Endothelial cell (in vitro differentiated cells): ENCODE measurements around the gene RRP1B. TPM values are rescaled to one million over a fixed set of nuclear protein-coding genes. Genes with fewer than 3 reads are reported as not detected.
A peak's percentile ranks its signal among the peaks of the same experiment; 100 is the strongest.

Source experiments
- DNase-seq: peaks from one replicate; pipeline ENCODE4 v3.0.0; 2021; ENCODE audit warnings: low spot score
- H3K27ac Mint-ChIP-seq: one replicate; pipeline ENCODE4 v1.8.0; 2021; ENCODE audit warnings: mixed read lengths, inconsistent platforms; ENCODE audit not compliant: unreplicated experiment
- H3K27me3 Mint-ChIP-seq: one replicate; pipeline ENCODE4 v1.8.0; 2021; ENCODE audit warnings: mild to moderate bottlenecking, moderate library complexity, mixed read lengths, inconsistent platforms; ENCODE audit not compliant: unreplicated experiment
- H3K36me3 Mint-ChIP-seq: one replicate; pipeline ENCODE4 v1.8.0; 2021; ENCODE audit warnings: mild to moderate bottlenecking, low read depth, mixed read lengths, inconsistent platforms; ENCODE audit not compliant: unreplicated experiment
- H3K4me1 Mint-ChIP-seq: one replicate; pipeline ENCODE4 v1.8.0; 2021; ENCODE audit warnings: mild to moderate bottlenecking, mixed read lengths, inconsistent platforms; ENCODE audit not compliant: unreplicated experiment
- H3K4me3 Mint-ChIP-seq: one replicate; pipeline ENCODE4 v1.8.0; 2021; ENCODE audit warnings: mild to moderate bottlenecking, mixed read lengths, inconsistent platforms; ENCODE audit not compliant: unreplicated experiment
- H3K9me3 Mint-ChIP-seq: one replicate; pipeline ENCODE4 v1.8.0; 2021; ENCODE audit warnings: mixed read lengths, inconsistent platforms; ENCODE audit not compliant: unreplicated experiment
- total RNA-seq: library from RNA; stranded (reverse); fragmentation: NEBNext Ultra II Directional; extraction: Animal tissue kit (Norgen Biotek cat#: 25700); gene quantifications from one replicate; pipeline ENCODE4 v1.2.1, GENCODE V29; 2021; ENCODE audit not compliant: unreplicated experiment
- TF ChIP-seq, protein P1 (sequence below): fragments of 200-600 bp; sonication (generic); IDR thresholded peaks from one replicate; pipeline ENCODE4 v1.5.0; 2021; ENCODE audit warnings: antibody characterized with exemption; ENCODE audit not compliant: unreplicated experiment

Gene RRP1B
- total RNA-seq, 1 donor from 2014 or later: 33.8 TPM

GRCh38 chr21:43721206-43721605 is 61.8 kb downstream of the RRP1B start:
- peaks cover 2% of the 10 kb centered on the region for H3K36me3 Mint-ChIP-seq

DNA sequence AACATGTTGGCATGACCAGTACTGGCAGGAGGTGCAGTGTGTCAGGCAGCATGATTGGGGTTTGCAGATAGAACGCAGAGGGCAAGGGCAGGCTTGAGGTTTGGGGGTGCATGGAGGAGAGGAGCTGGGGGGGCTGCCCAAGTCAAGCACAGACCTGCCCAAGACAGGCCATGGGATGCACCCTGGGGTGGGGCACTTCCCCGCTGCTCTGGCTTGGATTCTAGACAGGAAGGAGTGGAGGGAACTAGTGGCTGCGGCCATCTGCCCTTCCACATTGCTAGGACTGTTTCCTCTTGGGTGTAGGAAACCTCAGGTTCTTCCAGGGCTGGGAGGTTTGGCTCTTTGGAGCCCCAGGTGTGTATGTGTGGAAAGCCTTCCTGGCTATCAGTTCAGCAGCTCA is 62.6 kb downstream of the RRP1B start:
- peaks cover 33% of the 10 kb centered on the region for H3K4me1 Mint-ChIP-seq
- no peak overlapping the region for H3K27ac Mint-ChIP-seq
- no peaks in the 10 kb centered on the region for H3K9me3 Mint-ChIP-seq
- DNase-seq: no peak
- TF ChIP-seq, protein P1, sequence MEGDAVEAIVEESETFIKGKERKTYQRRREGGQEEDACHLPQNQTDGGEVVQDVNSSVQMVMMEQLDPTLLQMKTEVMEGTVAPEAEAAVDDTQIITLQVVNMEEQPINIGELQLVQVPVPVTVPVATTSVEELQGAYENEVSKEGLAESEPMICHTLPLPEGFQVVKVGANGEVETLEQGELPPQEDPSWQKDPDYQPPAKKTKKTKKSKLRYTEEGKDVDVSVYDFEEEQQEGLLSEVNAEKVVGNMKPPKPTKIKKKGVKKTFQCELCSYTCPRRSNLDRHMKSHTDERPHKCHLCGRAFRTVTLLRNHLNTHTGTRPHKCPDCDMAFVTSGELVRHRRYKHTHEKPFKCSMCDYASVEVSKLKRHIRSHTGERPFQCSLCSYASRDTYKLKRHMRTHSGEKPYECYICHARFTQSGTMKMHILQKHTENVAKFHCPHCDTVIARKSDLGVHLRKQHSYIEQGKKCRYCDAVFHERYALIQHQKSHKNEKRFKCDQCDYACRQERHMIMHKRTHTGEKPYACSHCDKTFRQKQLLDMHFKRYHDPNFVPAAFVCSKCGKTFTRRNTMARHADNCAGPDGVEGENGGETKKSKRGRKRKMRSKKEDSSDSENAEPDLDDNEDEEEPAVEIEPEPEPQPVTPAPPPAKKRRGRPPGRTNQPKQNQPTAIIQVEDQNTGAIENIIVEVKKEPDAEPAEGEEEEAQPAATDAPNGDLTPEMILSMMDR: no peak
- H3K4me3 Mint-ChIP-seq: peak overlapping the region; percentile 59
- peaks cover 6% of the 10 kb centered on the region for H3K36me3 Mint-ChIP-seq
- H3K27me3 Mint-ChIP-seq: peaks cover 23% of the 10 kb centered on the region

More at GRCh38 chr21:43721206-43721605, 61.8 kb downstream of the RRP1B start:
- TF ChIP-seq, protein P1: no peak
- peaks cover 26% of the 10 kb centered on the region for H3K27me3 Mint-ChIP-seq
- peak overlapping the region; percentile 83 for H3K4me3 Mint-ChIP-seq
- no peak overlapping the region for H3K27ac Mint-ChIP-seq
- no peak for DNase-seq
- peaks cover 28% of the 10 kb centered on the region for H3K4me1 Mint-ChIP-seq
- H3K9me3 Mint-ChIP-seq: no peaks in the 10 kb centered on the region

- Mint-ChIP-seq H3K36me3 (peaks cover 9% of the 10 kb centered on the region), H3K9me3 (no peaks in the 10 kb centered on the region), H3K4me3 (no peak overlapping the region), H3K27ac (no peak overlapping the region), H3K27me3 (peaks cover 18% of the 10 kb centered on the region), H3K4me1 (peaks cover 42% of the 10 kb centered on the region)
- TF ChIP-seq, protein P1: no peak
- no peak for DNase-seq
Measured at GRCh38 chr21:43723648-43724047, 64.3 kb downstream of the RRP1B start.

GRCh38 chr21:43726686-43727518 is 67.5 kb downstream of the RRP1B start:
- Mint-ChIP-seq H3K4me3 (peak overlapping the region; percentile 73), H3K4me1 (peaks cover 47% of the 10 kb centered on the region), H3K27me3 (peaks cover 14% of the 10 kb centered on the region), H3K36me3 (peaks cover 13% of the 10 kb centered on the region), H3K9me3 (no peaks in the 10 kb centered on the region), H3K27ac (peak overlapping the region; percentile 96)
- TF ChIP-seq, protein P1: no peak
- DNase-seq: no peak

- Mint-ChIP-seq H3K27ac (no peak overlapping the region), H3K4me1 (peaks cover 41% of the 10 kb centered on the region), H3K36me3 (peaks cover 10% of the 10 kb centered on the region), H3K4me3 (no peak overlapping the region), H3K27me3 (peaks cover 12% of the 10 kb centered on the region), H3K9me3 (no peaks in the 10 kb centered on the region)
- DNase-seq: no peak
- TF ChIP-seq, protein P1: no peak
Measured at GRCh38 chr21:43727519-43728153, 68.3 kb downstream of the RRP1B start.
